Breast epithelium (tissue), 4 donors: ENCODE data around the gene KCNQ5. TPM values are rescaled to one million over a fixed set of nuclear protein-coding genes. Genes with fewer than 3 reads are reported as not detected.

Experiments used
- DNase-seq, 2 donors: peaks; one replicate each; pipeline ENCODE4 v3.0.0-alpha.2; 2019; ENCODE audit warnings: low spot score in 2 of 2
- H3K27ac ChIP-seq, 2 donors: fragments of 200-600 bp; sonication (generic) in 1 of 2; one replicate each; pipeline ENCODE4 v1.5.1; 2016 to 2019; ENCODE audit warnings: mild to moderate bottlenecking in 1 of 2
- H3K27me3 ChIP-seq, 2 donors: fragments of 200-600 bp; sonication (generic) in 1 of 2; one replicate each; pipeline versions ENCODE4 v1.5.1 to v1.6.0; 2017 to 2019; ENCODE audit warnings: control low read depth in 1 of 2, mild to moderate bottlenecking in 1 of 2
- H3K36me3 ChIP-seq: fragments of 200-600 bp; one replicate; pipeline ENCODE4 v1.5.1; 2019
- H3K4me1 ChIP-seq, 2 donors: fragments of 200-600 bp; sonication (generic); one replicate each; pipeline ENCODE4 v1.5.1; 2016 to 2019; ENCODE audit warnings: control low read depth in 1 of 2
- H3K4me3 ChIP-seq, 3 donors: fragments of 200-600 bp; sonication (generic); 1 replicate in 2 of 3; 2 replicates in 1 of 3; pipeline ENCODE4 v1.5.1; 2016 to 2019; ENCODE audit warnings: mild to moderate bottlenecking in 3 of 3, moderate library complexity in 2 of 3
- H3K9me3 ChIP-seq, 2 donors: fragments of 200-600 bp; sonication (generic) in 1 of 2; one replicate each; pipeline ENCODE4 v1.5.1; 2016 to 2019; ENCODE audit warnings: control low read depth in 1 of 2
- POLR2A ChIP-seq: fragments of 450-650 bp; IDR thresholded peaks from one replicate; pipeline ENCODE4 v1.6.1; 2016; ENCODE audit warnings: antibody characterized with exemption, mild to moderate bottlenecking, moderate library complexity
- POLR2AphosphoS5 ChIP-seq, 3 donors: sonication (generic); formaldehyde crosslinking; IDR thresholded peaks; one replicate each; pipeline ENCODE4 v1.6.1; 2017; ENCODE audit warnings: antibody characterized with exemption in 3 of 3
- intact Hi-C: fragments of 100-400 bp; cut with DNase I; formaldehyde crosslinking; loops from one replicate; pipeline ENCODE4 v1.15.1; 2023; ENCODE audit warnings: low total_unique reads
- total RNA-seq, 3 donors: library from RNA; depleted of rRNA; stranded (reverse); fragments of >200 nt; gene quantifications; one replicate each; pipeline ENCODE4 v1.1.0, GENCODE V29; 2016
- TF ChIP-seq, protein P1 (sequence below), 3 donors: fragments of 450-650 bp; IDR thresholded peaks; one replicate each; pipeline ENCODE4 v1.5.1; 2016 to 2017; ENCODE audit warnings: antibody characterized with exemption in 3 of 3, mild to moderate bottlenecking in 3 of 3, moderate library complexity in 3 of 3

Gene KCNQ5
- total RNA-seq, 3 donors from 2014 or later = 0.16 to 1.0 (median 0.33) TPM

DNA sequence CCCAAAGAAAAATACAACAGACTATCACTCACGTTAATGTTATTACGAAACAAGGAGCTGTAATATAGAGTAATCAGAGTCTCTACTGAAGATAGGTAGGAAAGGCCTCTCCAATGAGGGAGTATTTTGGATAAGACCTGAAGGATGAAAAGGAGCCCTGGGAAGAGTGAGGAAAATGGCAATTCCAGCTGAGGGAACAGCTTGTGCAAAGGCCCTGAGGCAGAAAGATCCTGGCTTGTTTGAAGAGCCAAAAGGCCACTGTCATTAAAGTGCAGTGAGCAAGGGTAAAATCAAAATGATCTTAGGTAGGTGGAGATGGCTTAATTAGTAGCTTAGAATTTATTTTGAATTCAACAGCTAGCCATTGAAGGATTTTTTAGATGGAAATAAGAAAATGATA lies 464.9 kb downstream of the KCNQ5 start:
- DNase-seq = no peak
- intact Hi-C loops = no loop called here
- H3K4me1 ChIP-seq = no peaks in the 10 kb centered on the region

DNA sequence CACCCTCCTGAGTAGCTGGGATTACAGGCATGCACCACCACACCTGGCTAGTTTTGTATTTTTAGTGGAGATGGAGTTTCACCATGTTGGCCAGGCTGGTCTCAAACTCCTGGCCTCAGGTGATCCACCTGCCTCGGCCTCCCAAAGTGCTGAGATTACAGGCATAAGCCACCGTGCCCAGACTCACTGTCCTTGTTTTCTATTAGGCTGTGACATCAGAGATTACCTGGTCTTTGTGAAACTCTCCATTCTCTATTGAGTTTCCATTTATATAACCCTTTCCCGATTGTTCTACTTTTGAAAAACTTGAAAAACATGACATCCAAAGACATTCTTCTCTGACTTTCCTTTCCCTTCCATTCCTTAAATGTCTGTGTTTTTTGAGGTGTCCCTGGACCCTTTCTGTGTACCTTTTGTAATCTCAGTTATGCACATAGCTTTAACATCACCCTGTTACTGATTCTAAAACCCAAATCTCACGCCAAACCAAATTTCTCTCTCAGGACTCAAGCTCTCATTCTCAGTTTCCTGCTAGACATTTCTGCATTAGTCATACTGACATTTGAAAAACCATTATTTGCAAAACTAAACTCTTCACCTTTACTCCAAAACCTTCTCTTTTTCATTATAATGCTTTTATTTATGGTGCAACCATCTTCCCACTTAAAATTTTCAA lies 466.4 kb downstream of the KCNQ5 start:
- TF ChIP-seq, protein P1, sequence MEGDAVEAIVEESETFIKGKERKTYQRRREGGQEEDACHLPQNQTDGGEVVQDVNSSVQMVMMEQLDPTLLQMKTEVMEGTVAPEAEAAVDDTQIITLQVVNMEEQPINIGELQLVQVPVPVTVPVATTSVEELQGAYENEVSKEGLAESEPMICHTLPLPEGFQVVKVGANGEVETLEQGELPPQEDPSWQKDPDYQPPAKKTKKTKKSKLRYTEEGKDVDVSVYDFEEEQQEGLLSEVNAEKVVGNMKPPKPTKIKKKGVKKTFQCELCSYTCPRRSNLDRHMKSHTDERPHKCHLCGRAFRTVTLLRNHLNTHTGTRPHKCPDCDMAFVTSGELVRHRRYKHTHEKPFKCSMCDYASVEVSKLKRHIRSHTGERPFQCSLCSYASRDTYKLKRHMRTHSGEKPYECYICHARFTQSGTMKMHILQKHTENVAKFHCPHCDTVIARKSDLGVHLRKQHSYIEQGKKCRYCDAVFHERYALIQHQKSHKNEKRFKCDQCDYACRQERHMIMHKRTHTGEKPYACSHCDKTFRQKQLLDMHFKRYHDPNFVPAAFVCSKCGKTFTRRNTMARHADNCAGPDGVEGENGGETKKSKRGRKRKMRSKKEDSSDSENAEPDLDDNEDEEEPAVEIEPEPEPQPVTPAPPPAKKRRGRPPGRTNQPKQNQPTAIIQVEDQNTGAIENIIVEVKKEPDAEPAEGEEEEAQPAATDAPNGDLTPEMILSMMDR (IDR thresholded peaks at IDR 0.05) = no peak
- TF ChIP-seq POLR2A (no peak), POLR2AphosphoS5 (IDR thresholded peaks at IDR 0.05) (no peak)
- Histone ChIP-seq H3K9me3 (no peaks in the 10 kb centered on the region), H3K4me1 (no peaks in the 10 kb centered on the region), H3K27ac (no peak overlapping the region), H3K27me3 (no peaks in the 10 kb centered on the region), H3K36me3 (no peaks in the 10 kb centered on the region), H3K4me3 (no peak overlapping the region)
- no peak for DNase-seq
- intact Hi-C loops = no loop called here

More for the DNA sequence above, 464.9 kb downstream of the KCNQ5 start:
- Histone ChIP-seq H3K9me3 (no peaks in the 10 kb centered on the region), H3K27me3 (no peaks in the 10 kb centered on the region), H3K4me3 (no peak overlapping the region), H3K27ac (no peak overlapping the region), H3K36me3 (no peaks in the 10 kb centered on the region)
- TF ChIP-seq POLR2A = no peak
- TF ChIP-seq, protein P1 (IDR thresholded peaks at IDR 0.05) = no peak
- no peak for TF ChIP-seq POLR2AphosphoS5 (IDR thresholded peaks at IDR 0.05)

DNA sequence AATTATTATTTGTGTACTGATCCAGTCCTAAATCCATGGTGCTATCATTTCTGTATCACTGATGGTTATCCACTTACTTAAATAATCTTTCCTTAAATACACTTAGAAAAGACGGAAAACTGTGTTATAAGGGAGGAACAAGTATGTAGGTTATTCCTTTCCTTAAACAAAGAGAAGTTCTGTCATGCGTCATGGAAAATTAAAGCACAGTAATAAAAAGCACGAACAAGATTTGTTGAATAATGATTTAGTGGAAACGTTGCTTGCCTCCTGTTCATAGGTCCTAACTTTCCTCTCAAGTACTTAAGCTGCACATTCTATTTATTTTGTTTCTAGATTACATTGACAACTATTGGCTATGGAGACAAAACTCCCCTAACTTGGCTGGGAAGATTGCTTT lies 483.1 kb downstream of the KCNQ5 start:
- DNase-seq = no peak
- H3K36me3 ChIP-seq = no peaks in the 10 kb centered on the region
- intact Hi-C loops = no loop called here
- H3K9me3 ChIP-seq = no peaks in the 10 kb centered on the region
- no peak overlapping the region for H3K27ac ChIP-seq
- H3K4me1 ChIP-seq = no peaks in the 10 kb centered on the region
- H3K27me3 ChIP-seq = no peaks in the 10 kb centered on the region
- no peak overlapping the region for H3K4me3 ChIP-seq
- TF ChIP-seq POLR2AphosphoS5 (IDR thresholded peaks at IDR 0.05) = no peak
- TF ChIP-seq, protein P1 (IDR thresholded peaks at IDR 0.05) = no peak
- TF ChIP-seq POLR2A = no peak

DNA sequence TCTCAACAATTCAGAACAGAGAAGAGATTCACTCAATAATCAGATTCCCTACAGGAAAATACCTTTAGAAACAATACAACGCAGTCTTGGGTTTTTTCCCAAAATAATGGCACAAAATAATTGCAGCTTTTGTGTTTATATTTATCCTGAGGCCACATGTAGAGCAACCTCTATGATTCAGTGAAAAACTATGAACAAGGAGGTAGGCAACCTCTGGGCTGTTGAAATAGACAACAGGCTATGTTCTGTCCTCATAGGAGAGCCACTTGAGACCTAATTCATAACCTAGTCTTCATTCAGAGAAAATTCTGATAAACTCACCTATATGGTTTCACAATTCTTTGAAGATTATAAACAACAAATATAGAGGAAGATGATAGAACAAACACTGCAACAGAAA lies 485.2 kb downstream of the KCNQ5 start:
- Histone ChIP-seq H3K27me3 (no peaks in the 10 kb centered on the region), H3K4me1 (no peaks in the 10 kb centered on the region), H3K27ac (no peak overlapping the region), H3K36me3 (no peaks in the 10 kb centered on the region), H3K4me3 (no peak overlapping the region), H3K9me3 (no peaks in the 10 kb centered on the region)
- TF ChIP-seq, protein P1 (IDR thresholded peaks at IDR 0.05) = no peak
- no peak for TF ChIP-seq POLR2AphosphoS5 (IDR thresholded peaks at IDR 0.05)
- no peak for TF ChIP-seq POLR2A
- DNase-seq = no peak
- intact Hi-C loops = no loop called here

DNA sequence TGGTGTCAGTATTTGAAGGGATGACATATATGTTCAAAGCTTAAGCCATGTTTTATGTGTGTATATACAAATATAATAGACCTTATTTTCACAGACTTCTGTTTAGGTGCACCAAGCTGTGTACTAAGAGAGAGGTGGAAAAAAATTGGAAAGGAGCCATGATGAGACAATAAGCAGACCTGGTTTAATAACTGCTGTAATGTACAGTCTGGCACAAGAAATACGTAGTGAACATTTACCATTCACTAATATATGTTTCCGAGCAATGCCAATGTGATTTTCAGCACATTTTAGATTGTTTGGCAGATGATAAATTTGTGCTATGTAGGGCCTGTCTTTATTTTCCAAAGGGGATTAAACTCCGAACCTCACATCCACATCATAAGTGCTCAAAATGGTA lies 487.1 kb downstream of the KCNQ5 start:
- H3K27me3 ChIP-seq = no peaks in the 10 kb centered on the region
- H3K36me3 ChIP-seq = no peaks in the 10 kb centered on the region
- DNase-seq = no peak

More for the DNA sequence above, 487.1 kb downstream of the KCNQ5 start:
- Histone ChIP-seq H3K4me1 (no peaks in the 10 kb centered on the region), H3K9me3 (no peaks in the 10 kb centered on the region), H3K4me3 (no peak overlapping the region), H3K27ac (no peak overlapping the region)
- intact Hi-C loops = no loop called here
- TF ChIP-seq POLR2AphosphoS5 (IDR thresholded peaks at IDR 0.05) (no peak), POLR2A (no peak)
- TF ChIP-seq, protein P1 (IDR thresholded peaks at IDR 0.05) = no peak
